ENCODE measurements around the gene KLRC4. TPM values are rescaled to one million over a fixed set of nuclear protein-coding genes. Genes with fewer than 3 reads are reported as not detected.
"Not testable (repeated sequence)": the region's sequence is repeated elsewhere in the genome, so short reads cannot be mapped to it uniquely, and the experiment has no call there.

KLRC4 gene
- total and polyA plus RNA-seq, 2 of the 8 experiments (the other 6 are each of a cell fraction or from before 2014, with no cell fraction given), result not detected

DNA sequence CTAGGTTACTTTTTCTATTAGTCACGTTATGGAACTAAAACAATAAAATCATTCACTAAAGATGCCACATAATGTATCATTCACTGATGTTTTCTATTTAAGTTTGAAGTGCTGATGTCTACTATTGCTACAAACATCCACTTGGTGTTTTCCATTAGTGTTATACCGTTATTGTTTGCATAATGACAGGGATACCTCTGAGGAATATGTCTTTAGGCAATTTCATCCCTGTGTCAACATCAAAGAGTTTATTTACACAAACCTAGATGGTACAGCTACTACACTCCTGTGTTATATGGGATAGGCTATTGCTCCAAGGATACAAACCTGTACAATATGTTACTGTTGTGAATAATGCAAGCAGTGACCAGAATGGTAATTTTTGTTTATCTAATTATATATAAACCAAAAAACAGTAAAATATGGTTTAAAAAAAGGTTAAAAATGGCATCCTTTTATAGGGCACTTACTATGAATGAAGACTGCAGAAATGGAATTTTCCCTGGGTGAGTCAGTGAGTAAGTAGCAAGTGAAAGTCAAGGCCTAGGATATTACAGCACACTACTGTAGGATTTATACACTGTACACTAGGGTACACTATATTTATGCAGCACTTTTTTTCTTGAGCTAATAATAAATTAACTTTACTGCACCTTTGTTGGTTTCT, 30.2 kb upstream of the KLRC4 start:
- H4K8ac ChIP-seq (ENCODE audit: extremely low read depth, insufficient read depth, low read length); H2BK120ac ChIP-seq (replicated peaks; ENCODE audit: low read depth, low read length); H2BK15ac ChIP-seq (ENCODE audit: low read length); POLR2A ChIA-PET (ENCODE audit: partially characterized antibody); H2BK5ac ChIP-seq (ENCODE audit: low read depth, low read length); H3K9me3 ChIP-seq (ENCODE audit: insufficient read depth in 2 of 2, low read depth in 1 of 2, low read length in 1 of 2); H3K79me2 ChIP-seq (ENCODE audit: control insufficient read depth in 1 of 2, insufficient read depth in 2 of 2, low read length in 2 of 2); H3K27ac ChIP-seq (ENCODE audit: low read depth, low read length); DNase-seq (ENCODE audit: low read depth in 1 of 2, low spot score in 2 of 2); H3K23me2 ChIP-seq (ENCODE audit: low read depth, low read length); H3K36me3 ChIP-seq (ENCODE audit: control insufficient read depth in 2 of 4, insufficient read depth in 4 of 4, low read length in 3 of 4); H4K20me1 ChIP-seq (replicated peaks in 1 of 2; ENCODE audit: control insufficient read depth in 1 of 2, insufficient read depth in 2 of 2, low read length in 2 of 2); H2AK5ac ChIP-seq (ENCODE audit: low read depth, low read length); H3K4me1 ChIP-seq (replicated peaks in 1 of 4; ENCODE audit: control insufficient read depth in 3 of 4, insufficient read depth in 4 of 4, low read length in 3 of 4); H3K27me3 ChIP-seq (replicated peaks in 1 of 4; ENCODE audit: control insufficient read depth in 3 of 4, extremely low read depth in 1 of 4, insufficient read depth in 3 of 4, low read length in 3 of 4); H3K14ac ChIP-seq (ENCODE audit: insufficient read length); H4K91ac ChIP-seq (replicated peaks; ENCODE audit: insufficient read length, low read length); H4K5ac ChIP-seq (ENCODE audit: insufficient read length, low read depth, low read length); H2AFZ ChIP-seq (ENCODE audit: low read length); H3K9ac ChIP-seq (replicated peaks in 1 of 4; ENCODE audit: extremely low read depth in 1 of 4, low read depth in 3 of 4, low read length in 3 of 4); H3K4ac ChIP-seq (replicated peaks; ENCODE audit: insufficient read length, low read depth, low read length); H3K4me2 ChIP-seq (ENCODE audit: insufficient read depth in 1 of 2, low read depth in 2 of 2, low read length in 2 of 2); H3K79me1 ChIP-seq (ENCODE audit: low read depth, low read length); H3K23ac ChIP-seq (ENCODE audit: insufficient read length); H2BK12ac ChIP-seq (ENCODE audit: low read depth, low read length); CTCF ChIA-PET (ENCODE audit: partially characterized antibody); H2BK20ac ChIP-seq (ENCODE audit: low read length); H3K18ac ChIP-seq (ENCODE audit: extremely low read depth, low read length); H3K4me3 ChIP-seq (ENCODE audit: extremely low read depth in 1 of 4, insufficient read depth in 2 of 4, low read depth in 3 of 4, low read length in 4 of 4); H3K56ac ChIP-seq (replicated peaks; ENCODE audit: insufficient read length, low read depth, low read length): not testable (repeated sequence)
- FAIRE-seq, result peak; percentile 68
- WGBS, 2 experiments (ENCODE audit: extremely low coverage in 1 of 2, insufficient coverage in 1 of 2, insufficient read length in 1 of 2, insufficient replicate concordance in 2 of 2, low coverage in 1 of 2, low lambda C conversion rate in 2 of 2, missing lambda C conversion rate in 1 of 2), result 96% methylated on average over 2 of the region's 2 CpGs; no CpG with 5 or more reads in 1 of the 2 experiments

DNA sequence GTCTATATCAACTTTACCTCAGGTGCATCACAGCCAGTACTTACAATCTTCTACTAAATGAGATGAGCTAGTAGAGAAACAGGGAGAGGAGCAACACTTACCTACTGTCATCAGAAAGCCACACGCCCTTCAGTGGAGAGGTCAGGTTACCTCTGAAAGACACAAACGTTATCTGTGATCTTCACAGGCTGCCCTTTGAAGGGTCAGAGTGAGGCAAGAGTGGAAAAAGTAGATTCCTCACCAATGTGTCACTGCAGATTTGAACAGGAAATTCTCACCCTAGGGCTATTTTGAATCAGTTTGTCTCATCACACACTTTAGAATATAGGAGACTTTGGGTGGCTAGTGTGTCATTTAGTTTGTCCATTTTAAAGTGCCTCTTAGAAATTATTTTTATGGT, 28.0 kb upstream of the KLRC4 start:
- CTCF ChIA-PET (ENCODE audit: partially characterized antibody); H3K4me2 ChIP-seq (ENCODE audit: insufficient read depth in 1 of 2, low read depth in 2 of 2, low read length in 2 of 2): not testable (repeated sequence)

More for the DNA sequence above, 28.0 kb upstream of the KLRC4 start:
- DNase-seq (ENCODE audit: low read depth in 1 of 2, low spot score in 2 of 2); POLR2A ChIA-PET (ENCODE audit: partially characterized antibody); H4K20me1 ChIP-seq (replicated peaks in 1 of 2; ENCODE audit: control insufficient read depth in 1 of 2, insufficient read depth in 2 of 2, low read length in 2 of 2); H4K91ac ChIP-seq (replicated peaks; ENCODE audit: insufficient read length, low read length); H3K23me2 ChIP-seq (ENCODE audit: low read depth, low read length); H3K14ac ChIP-seq (ENCODE audit: insufficient read length); H3K4ac ChIP-seq (replicated peaks; ENCODE audit: insufficient read length, low read depth, low read length); H3K79me1 ChIP-seq (ENCODE audit: low read depth, low read length); H3K4me3 ChIP-seq (ENCODE audit: extremely low read depth in 1 of 4, insufficient read depth in 2 of 4, low read depth in 3 of 4, low read length in 4 of 4); H3K9ac ChIP-seq (replicated peaks in 1 of 4; ENCODE audit: extremely low read depth in 1 of 4, low read depth in 3 of 4, low read length in 3 of 4); H3K23ac ChIP-seq (ENCODE audit: insufficient read length); H4K8ac ChIP-seq (ENCODE audit: extremely low read depth, insufficient read depth, low read length); H3K79me2 ChIP-seq (ENCODE audit: control insufficient read depth in 1 of 2, insufficient read depth in 2 of 2, low read length in 2 of 2); H2BK15ac ChIP-seq (ENCODE audit: low read length); H3K4me1 ChIP-seq (replicated peaks in 1 of 4; ENCODE audit: control insufficient read depth in 3 of 4, insufficient read depth in 4 of 4, low read length in 3 of 4); H3K18ac ChIP-seq (ENCODE audit: extremely low read depth, low read length); H2AFZ ChIP-seq (ENCODE audit: low read length); H3K36me3 ChIP-seq (ENCODE audit: control insufficient read depth in 2 of 4, insufficient read depth in 4 of 4, low read length in 3 of 4); H2BK12ac ChIP-seq (ENCODE audit: low read depth, low read length); H3K27ac ChIP-seq (ENCODE audit: low read depth, low read length); H2BK20ac ChIP-seq (ENCODE audit: low read length); H3K27me3 ChIP-seq (replicated peaks in 1 of 4; ENCODE audit: control insufficient read depth in 3 of 4, extremely low read depth in 1 of 4, insufficient read depth in 3 of 4, low read length in 3 of 4); H4K5ac ChIP-seq (ENCODE audit: insufficient read length, low read depth, low read length); H3K9me3 ChIP-seq (ENCODE audit: insufficient read depth in 2 of 2, low read depth in 1 of 2, low read length in 1 of 2); H2BK5ac ChIP-seq (ENCODE audit: low read depth, low read length); H2BK120ac ChIP-seq (replicated peaks; ENCODE audit: low read depth, low read length); H3K56ac ChIP-seq (replicated peaks; ENCODE audit: insufficient read length, low read depth, low read length); H2AK5ac ChIP-seq (ENCODE audit: low read depth, low read length): not testable (repeated sequence)
- FAIRE-seq, result peak; percentile 28
- WGBS, 2 experiments (ENCODE audit: extremely low coverage in 1 of 2, insufficient coverage in 1 of 2, insufficient read length in 1 of 2, insufficient replicate concordance in 2 of 2, low coverage in 1 of 2, low lambda C conversion rate in 2 of 2, missing lambda C conversion rate in 1 of 2), result no CpG with 5 or more reads among the region's 2 CpGs

All from H1 (cell line).